ENCODE results near the gene NLRP13.

- TF ChIP-seq CTCF (IDR thresholded peaks at IDR 0.05): no peak
- no peak for TF ChIP-seq EZH2 (IDR thresholded peaks at IDR 0.05)
Observed at GRCh38 chr19:55947532-55947931, 15.4 kb upstream of the NLRP13 start, which contains the start of gene NLRP8.
